ENCODE results near the gene COL25A1. TPM values are rescaled to one million over a fixed set of nuclear protein-coding genes. Genes with fewer than 3 reads are reported as not detected.

The COL25A1 gene
- total RNA-seq, 1 donor from 2014 or later: 1.3 TPM

- H3K4me1 Mint-ChIP-seq (ENCODE audit: unreplicated experiment): peaks cover 11% of the 10 kb centered on the region
- DNase-seq (ENCODE audit: extremely low spot score, unreplicated experiment): no peak
- no peaks in the 10 kb centered on the region for H3K9me3 Mint-ChIP-seq (ENCODE audit: unreplicated experiment)
- no peaks in the 10 kb centered on the region for H3K36me3 Mint-ChIP-seq (ENCODE audit: unreplicated experiment)
- H3K27me3 Mint-ChIP-seq (ENCODE audit: unreplicated experiment): no peaks in the 10 kb centered on the region
- no peak for TF ChIP-seq CTCF (IDR thresholded peaks at IDR 0.05)
- H3K4me3 Mint-ChIP-seq (ENCODE audit: unreplicated experiment): no peak overlapping the region
- no peak overlapping the region for H3K27ac Mint-ChIP-seq (ENCODE audit: unreplicated experiment)
Observed at GRCh38 chr4:108931926-108932325, 370.5 kb downstream of the COL25A1 start.

- no peak for DNase-seq (ENCODE audit: extremely low spot score, unreplicated experiment)
- Mint-ChIP-seq H3K4me3 (ENCODE audit: unreplicated experiment) (no peak overlapping the region), H3K36me3 (ENCODE audit: unreplicated experiment) (no peaks in the 10 kb centered on the region), H3K4me1 (ENCODE audit: unreplicated experiment) (peaks cover 13% of the 10 kb centered on the region), H3K9me3 (ENCODE audit: unreplicated experiment) (no peaks in the 10 kb centered on the region), H3K27me3 (ENCODE audit: unreplicated experiment) (no peaks in the 10 kb centered on the region), H3K27ac (ENCODE audit: unreplicated experiment) (no peak overlapping the region)
- no peak for TF ChIP-seq CTCF (IDR thresholded peaks at IDR 0.05)
Observed at GRCh38 chr4:108930186-108930585, 372.3 kb downstream of the COL25A1 start.

- H3K4me3 Mint-ChIP-seq (ENCODE audit: unreplicated experiment): no peak overlapping the region
- TF ChIP-seq CTCF (IDR thresholded peaks at IDR 0.05): no peak
- peaks cover 13% of the 10 kb centered on the region for H3K4me1 Mint-ChIP-seq (ENCODE audit: unreplicated experiment)
- H3K27me3 Mint-ChIP-seq (ENCODE audit: unreplicated experiment): no peaks in the 10 kb centered on the region
- no peaks in the 10 kb centered on the region for H3K36me3 Mint-ChIP-seq (ENCODE audit: unreplicated experiment)
- no peaks in the 10 kb centered on the region for H3K9me3 Mint-ChIP-seq (ENCODE audit: unreplicated experiment)
- no peak for DNase-seq (ENCODE audit: extremely low spot score, unreplicated experiment)
- H3K27ac Mint-ChIP-seq (ENCODE audit: unreplicated experiment): no peak overlapping the region
Observed at GRCh38 chr4:108926781-108927180, 375.7 kb downstream of the COL25A1 start.

- H3K27me3 Mint-ChIP-seq (ENCODE audit: unreplicated experiment): no peaks in the 10 kb centered on the region
- H3K9me3 Mint-ChIP-seq (ENCODE audit: unreplicated experiment): no peaks in the 10 kb centered on the region
- no peak overlapping the region for H3K27ac Mint-ChIP-seq (ENCODE audit: unreplicated experiment)
- DNase-seq (ENCODE audit: extremely low spot score, unreplicated experiment): no peak
- H3K4me3 Mint-ChIP-seq (ENCODE audit: unreplicated experiment): no peak overlapping the region
- no peak for TF ChIP-seq CTCF (IDR thresholded peaks at IDR 0.05)
- H3K4me1 Mint-ChIP-seq (ENCODE audit: unreplicated experiment): peaks cover 13% of the 10 kb centered on the region
- H3K36me3 Mint-ChIP-seq (ENCODE audit: unreplicated experiment): no peaks in the 10 kb centered on the region
Observed at GRCh38 chr4:108926061-108926460, 376.4 kb downstream of the COL25A1 start.

GRCh38 chr4:108922191-108922590 is 380.3 kb downstream of the COL25A1 start:
- H3K27me3 Mint-ChIP-seq (ENCODE audit: unreplicated experiment): no peaks in the 10 kb centered on the region
- H3K36me3 Mint-ChIP-seq (ENCODE audit: unreplicated experiment): no peaks in the 10 kb centered on the region

More at GRCh38 chr4:108922191-108922590, 380.3 kb downstream of the COL25A1 start:
- no peak for TF ChIP-seq CTCF (IDR thresholded peaks at IDR 0.05)
- no peak overlapping the region for H3K27ac Mint-ChIP-seq (ENCODE audit: unreplicated experiment)
- H3K4me3 Mint-ChIP-seq (ENCODE audit: unreplicated experiment): no peak overlapping the region
- DNase-seq (ENCODE audit: extremely low spot score, unreplicated experiment): no peak
- peaks cover 6% of the 10 kb centered on the region for H3K4me1 Mint-ChIP-seq (ENCODE audit: unreplicated experiment)
- no peaks in the 10 kb centered on the region for H3K9me3 Mint-ChIP-seq (ENCODE audit: unreplicated experiment)
